ENCODE data around the gene DPP6. TPM values are rescaled to one million over a fixed set of nuclear protein-coding genes. Genes with fewer than 3 reads are reported as not detected.

The DPP6 gene
- total RNA-seq, 1 donor from 2014 or later: not detected

DNA sequence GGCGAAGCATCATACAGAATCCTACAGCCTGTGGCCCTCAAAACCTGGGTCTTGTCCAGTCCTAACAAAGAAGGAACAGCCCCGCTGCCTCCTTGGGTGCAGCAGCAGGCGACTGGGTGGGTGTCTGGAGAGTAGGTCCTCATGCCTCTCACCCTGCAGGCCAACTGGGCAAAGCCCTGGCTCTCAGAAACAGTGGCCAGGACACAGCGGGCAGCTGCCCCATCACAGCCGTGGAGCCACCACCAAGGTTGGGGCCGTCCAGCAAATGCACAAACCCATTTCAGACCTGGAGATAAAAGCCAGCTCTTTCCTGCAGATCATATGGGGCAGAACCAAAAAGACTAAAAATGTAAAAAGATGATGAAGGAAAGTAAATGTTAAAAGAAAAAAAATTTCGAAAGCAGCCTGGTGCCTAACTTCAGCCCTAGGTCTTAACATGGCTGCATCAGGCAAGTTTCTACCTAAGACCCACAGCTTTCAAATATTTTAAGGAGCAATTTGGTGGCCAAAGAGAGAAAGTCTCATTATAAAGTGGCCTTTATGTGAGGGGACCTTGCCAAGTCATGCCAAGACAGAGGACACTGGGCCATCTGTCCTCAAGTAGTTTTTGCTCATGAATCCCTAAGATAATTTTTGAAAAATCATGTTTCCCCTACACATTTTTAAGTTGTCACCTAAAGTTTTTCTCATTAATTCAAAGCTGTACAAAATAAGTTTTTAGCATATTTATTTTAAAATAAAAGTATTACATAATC, 808.6 kb downstream of the DPP6 start:
- DNase-seq (ENCODE audit: low spot score in 2 of 2): no peak
- no peaks in the 10 kb centered on the region for H3K36me3 ChIP-seq
- no peaks in the 10 kb centered on the region for H3K4me1 ChIP-seq
- H3K4me3 ChIP-seq: no peak overlapping the region
- intact Hi-C loops (cut with DNase I): no loop called here
- no peak overlapping the region for H3K27ac ChIP-seq
- no peaks in the 10 kb centered on the region for H3K27me3 ChIP-seq
- TF ChIP-seq, protein P1, sequence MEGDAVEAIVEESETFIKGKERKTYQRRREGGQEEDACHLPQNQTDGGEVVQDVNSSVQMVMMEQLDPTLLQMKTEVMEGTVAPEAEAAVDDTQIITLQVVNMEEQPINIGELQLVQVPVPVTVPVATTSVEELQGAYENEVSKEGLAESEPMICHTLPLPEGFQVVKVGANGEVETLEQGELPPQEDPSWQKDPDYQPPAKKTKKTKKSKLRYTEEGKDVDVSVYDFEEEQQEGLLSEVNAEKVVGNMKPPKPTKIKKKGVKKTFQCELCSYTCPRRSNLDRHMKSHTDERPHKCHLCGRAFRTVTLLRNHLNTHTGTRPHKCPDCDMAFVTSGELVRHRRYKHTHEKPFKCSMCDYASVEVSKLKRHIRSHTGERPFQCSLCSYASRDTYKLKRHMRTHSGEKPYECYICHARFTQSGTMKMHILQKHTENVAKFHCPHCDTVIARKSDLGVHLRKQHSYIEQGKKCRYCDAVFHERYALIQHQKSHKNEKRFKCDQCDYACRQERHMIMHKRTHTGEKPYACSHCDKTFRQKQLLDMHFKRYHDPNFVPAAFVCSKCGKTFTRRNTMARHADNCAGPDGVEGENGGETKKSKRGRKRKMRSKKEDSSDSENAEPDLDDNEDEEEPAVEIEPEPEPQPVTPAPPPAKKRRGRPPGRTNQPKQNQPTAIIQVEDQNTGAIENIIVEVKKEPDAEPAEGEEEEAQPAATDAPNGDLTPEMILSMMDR (IDR thresholded peaks at IDR 0.05): no peak
- H3K9me3 ChIP-seq: no peaks in the 10 kb centered on the region

DNA sequence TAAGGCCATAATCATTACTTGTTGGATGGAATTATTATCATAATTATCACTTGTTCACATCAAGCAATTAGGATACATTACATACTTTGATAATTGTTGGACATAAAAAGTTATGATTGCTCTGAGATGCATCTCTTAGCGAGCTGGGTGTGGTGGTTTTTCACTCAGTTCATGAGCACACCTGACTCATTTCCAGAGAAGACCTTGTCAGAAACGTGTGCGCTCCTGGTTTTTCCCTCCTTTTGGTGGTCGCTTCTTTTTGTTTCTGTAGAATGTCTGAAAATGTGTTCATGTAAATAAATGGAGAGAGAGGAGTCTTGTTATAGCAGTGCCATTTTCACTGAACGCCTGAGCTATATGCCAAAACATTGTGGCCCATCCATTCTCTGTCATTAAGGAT, 809.4 kb downstream of the DPP6 start:
- Histone ChIP-seq H3K4me3 (no peak overlapping the region), H3K27ac (no peak overlapping the region), H3K27me3 (no peaks in the 10 kb centered on the region), H3K4me1 (no peaks in the 10 kb centered on the region), H3K9me3 (no peaks in the 10 kb centered on the region), H3K36me3 (no peaks in the 10 kb centered on the region)
- no peak for DNase-seq (ENCODE audit: low spot score in 2 of 2)
- intact Hi-C loops (cut with DNase I): no loop called here
- TF ChIP-seq, protein P1 (IDR thresholded peaks at IDR 0.05): no peak

DNA sequence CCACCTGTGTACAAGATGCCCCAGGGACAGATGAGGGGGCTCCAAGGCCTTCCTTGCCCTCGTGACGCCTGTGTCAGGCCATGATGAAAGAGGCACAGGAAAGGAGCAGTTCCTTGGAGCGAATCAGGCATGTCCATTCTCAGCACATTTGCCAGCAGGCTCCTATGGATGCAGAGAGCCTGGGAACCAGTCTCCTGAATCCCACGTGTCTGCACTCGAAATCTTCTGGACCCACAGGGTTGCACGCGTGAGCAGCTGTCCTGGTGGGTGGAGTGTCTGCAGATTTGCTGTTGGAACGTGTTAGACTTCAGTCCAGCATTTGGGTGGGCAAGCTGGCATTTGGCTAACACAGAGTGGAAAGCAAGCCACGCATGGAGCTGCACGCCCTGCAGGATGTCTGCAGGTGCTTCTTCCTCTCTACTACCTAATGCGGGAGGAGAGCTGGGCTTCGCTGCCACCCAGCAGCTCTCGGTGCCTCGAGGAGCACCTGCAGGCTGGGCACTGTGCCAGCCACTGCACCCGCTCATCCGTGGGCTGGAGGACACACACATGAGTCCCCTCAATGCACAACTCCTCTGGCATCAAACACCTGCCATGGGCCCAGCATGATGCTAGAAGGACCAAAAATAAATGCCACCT, 810.1 kb downstream of the DPP6 start:
- no peaks in the 10 kb centered on the region for H3K27me3 ChIP-seq
- H3K4me1 ChIP-seq: no peaks in the 10 kb centered on the region
- no peaks in the 10 kb centered on the region for H3K36me3 ChIP-seq
- no peak overlapping the region for H3K27ac ChIP-seq
- DNase-seq (ENCODE audit: low spot score in 2 of 2): no peak
- no peak overlapping the region for H3K4me3 ChIP-seq
- TF ChIP-seq, protein P1 (IDR thresholded peaks at IDR 0.05): no peak
- no peaks in the 10 kb centered on the region for H3K9me3 ChIP-seq
- intact Hi-C loops (cut with DNase I): no loop called here

DNA sequence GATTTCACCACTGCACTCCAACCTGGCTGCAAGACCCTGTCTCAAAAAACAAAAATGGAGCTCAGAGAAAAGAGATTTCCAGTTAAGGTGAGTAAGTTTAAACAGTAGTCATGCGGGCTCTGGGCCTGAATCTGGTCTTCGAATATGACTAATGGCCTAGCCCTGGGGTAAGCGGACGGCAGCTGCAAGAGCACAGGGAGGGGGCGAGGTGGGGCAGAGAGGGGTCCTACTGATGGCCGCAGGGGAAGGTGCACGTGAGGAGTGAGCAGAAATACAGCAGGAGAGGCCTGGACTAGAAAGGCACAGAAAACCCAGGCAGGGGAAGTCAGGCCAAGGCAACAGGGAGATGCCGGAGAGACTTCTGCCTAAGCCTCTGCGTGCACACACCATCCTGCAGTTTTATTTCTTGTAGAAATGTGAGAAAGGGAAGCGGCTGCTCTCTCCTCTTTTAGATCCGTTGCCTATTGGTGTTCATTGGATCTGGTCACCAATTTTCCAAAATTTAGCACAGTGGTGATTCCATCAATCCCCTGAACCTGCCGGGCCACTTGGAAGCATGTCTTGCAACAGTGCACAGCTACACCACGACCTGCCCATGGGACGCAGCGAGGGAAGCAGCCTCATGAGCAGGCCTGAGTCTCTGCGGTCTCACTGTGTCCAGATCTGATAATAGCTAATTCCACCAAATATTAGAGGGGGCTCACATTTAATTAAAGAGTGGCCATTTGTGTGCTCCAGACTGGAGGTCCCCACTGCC, 811.7 kb downstream of the DPP6 start:
- no peaks in the 10 kb centered on the region for H3K36me3 ChIP-seq
- no peak overlapping the region for H3K27ac ChIP-seq
- no peaks in the 10 kb centered on the region for H3K27me3 ChIP-seq
- intact Hi-C loops (cut with DNase I): no loop called here
- H3K9me3 ChIP-seq: no peaks in the 10 kb centered on the region
- no peak for DNase-seq (ENCODE audit: low spot score in 2 of 2)
- H3K4me3 ChIP-seq: no peak overlapping the region
- no peaks in the 10 kb centered on the region for H3K4me1 ChIP-seq
- TF ChIP-seq, protein P1 (IDR thresholded peaks at IDR 0.05): no peak

DNA sequence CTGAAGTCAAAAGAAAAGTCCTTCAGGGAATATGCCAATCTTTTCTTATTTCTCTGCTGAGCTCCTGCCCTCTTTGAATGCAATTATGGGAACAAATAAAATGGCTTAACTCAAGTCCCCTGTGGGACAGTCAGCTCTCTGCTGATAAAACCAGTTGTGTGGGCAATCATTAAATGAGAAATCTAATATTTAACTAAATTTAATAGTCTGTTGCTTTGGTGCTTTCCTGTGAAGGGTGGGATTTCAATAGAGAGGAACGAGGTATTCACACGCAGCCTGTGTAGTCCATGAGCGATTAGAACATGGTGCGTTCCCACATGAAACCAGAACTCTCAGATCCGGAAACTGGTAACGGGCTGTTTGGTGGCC, 812.3 kb downstream of the DPP6 start:
- no peak overlapping the region for H3K27ac ChIP-seq
- H3K9me3 ChIP-seq: no peaks in the 10 kb centered on the region
- no peak overlapping the region for H3K4me3 ChIP-seq
- no peaks in the 10 kb centered on the region for H3K36me3 ChIP-seq
- intact Hi-C loops (cut with DNase I): no loop called here
- TF ChIP-seq, protein P1 (IDR thresholded peaks at IDR 0.05): no peak
- DNase-seq (ENCODE audit: low spot score in 2 of 2): no peak
- no peaks in the 10 kb centered on the region for H3K4me1 ChIP-seq
- no peaks in the 10 kb centered on the region for H3K27me3 ChIP-seq
